T-cell (primary cell): ENCODE results near the gene OR4D10. TPM values are rescaled to one million over a fixed set of nuclear protein-coding genes. Genes with fewer than 3 reads are reported as not detected.

Experiments
- ATAC-seq, 4 experiments: fragments of 200-7000 bp in 3 of 4; fragments of 150-1000 bp in 1 of 4; cut with Tn5 transposase; replicated peaks in 1 of 4; 1 replicate in 3 of 4; 2 replicates in 1 of 4; pipeline ENCODE4 v1.10.0; 2021; ENCODE audit warnings: moderate library complexity in 3 of 4, mild to moderate bottlenecking in 2 of 4, moderate number of reproducible peaks in 1 of 4
- CTCF ChIA-PET, 2 donors: fragments of 300-600 bp; sonication (Branson Sonifier 250); formaldehyde crosslinking; loops; one replicate each; lab custom pipeline; 2022; ENCODE audit warnings: antibody characterized with exemption in 2 of 2; lab: Charles Lee
- POLR2A ChIA-PET, 2 donors: fragments of 300-600 bp; sonication (Branson Sonifier 250); formaldehyde crosslinking; loops; one replicate each; lab custom pipeline; 2022; ENCODE audit warnings: antibody characterized with exemption in 2 of 2; lab: Charles Lee
- DNase-seq, 35 experiments: peaks; one replicate each; pipeline versions ENCODE4 v3.0.0 to v3.0.0-alpha.2; 2013 to 2023
- H3K27ac ChIP-seq: one replicate; pipeline ENCODE4 v1.5.1; 2013; ENCODE audit warnings: low read length
- H3K27me3 ChIP-seq, 2 experiments: replicated peaks in 1 of 2; 1 replicate in 1 of 2; 2 replicates in 1 of 2; pipeline versions ENCODE4 v1.6.1 to v1.7.0; 2013; ENCODE audit warnings: low read length in 1 of 2, mixed read lengths in 1 of 2; ENCODE audit not compliant: control insufficient read depth in 2 of 2, insufficient read depth in 2 of 2; ENCODE audit errors: extremely low read depth in 1 of 2
- H3K36me3 ChIP-seq, 2 donors: 1 replicate in 1 of 2; 2 replicates in 1 of 2; pipeline versions ENCODE4 v1.6.1 to v1.7.0; 2013; ENCODE audit warnings: low read length in 1 of 2; ENCODE audit not compliant: control insufficient read depth in 2 of 2, insufficient read depth in 1 of 2; ENCODE audit errors: extremely low read depth in 1 of 2
- H3K4me1 ChIP-seq, 2 experiments: 1 replicate in 1 of 2; 2 replicates in 1 of 2; pipeline versions ENCODE4 v1.6.1 to v1.7.0; 2013; ENCODE audit warnings: low read length in 2 of 2, mixed read lengths in 1 of 2; ENCODE audit not compliant: insufficient read depth in 2 of 2, control insufficient read depth in 1 of 2; ENCODE audit errors: extremely low read depth in 1 of 2
- H3K4me3 ChIP-seq, 2 donors: 1 replicate in 1 of 2; 2 replicates in 1 of 2; pipeline versions ENCODE4 v1.5.1 to v1.7.0; 2013; ENCODE audit warnings: mild to moderate bottlenecking in 2 of 2, low read length in 1 of 2, moderate library complexity in 1 of 2; ENCODE audit not compliant: control insufficient read depth in 1 of 2; ENCODE audit errors: extremely low read depth in 1 of 2
- H3K9me3 ChIP-seq: 2 replicates; pipeline ENCODE4 v1.7.0; 2013
- H3K27ac Mint-ChIP-seq, 2 donors: one replicate each; pipeline ENCODE4 v1.8.0; 2020 to 2021; ENCODE audit warnings: mild to moderate bottlenecking in 2 of 2, mixed read lengths in 2 of 2
- H3K27me3 Mint-ChIP-seq, 2 donors: one replicate each; pipeline ENCODE4 v1.8.0; 2021 to 2022; ENCODE audit warnings: mixed read lengths in 2 of 2
- H3K36me3 Mint-ChIP-seq: one replicate; pipeline ENCODE4 v1.8.0; 2021; ENCODE audit warnings: mixed read lengths
- H3K4me1 Mint-ChIP-seq, 3 donors: one replicate each; pipeline ENCODE4 v1.8.0; 2020 to 2022; ENCODE audit warnings: mixed read lengths in 3 of 3, mild to moderate bottlenecking in 1 of 3
- H3K4me3 Mint-ChIP-seq, 3 donors: one replicate each; pipeline ENCODE4 v1.8.0; 2020 to 2022; ENCODE audit warnings: mild to moderate bottlenecking in 3 of 3, mixed read lengths in 3 of 3, moderate library complexity in 3 of 3
- H3K9me3 Mint-ChIP-seq, 3 donors: one replicate each; pipeline ENCODE4 v1.8.0; 2020 to 2022; ENCODE audit warnings: mixed read lengths in 3 of 3
- WGBS: methylation state at CpG from one replicate; pipeline ENCODE4 v1.1.5; 2013; ENCODE audit warnings: missing lambda C conversion rate; ENCODE audit not compliant: insufficient coverage; 5-methylcytosine and 5-hydroxymethylcytosine counted together
- total RNA-seq, 35 experiments: library from RNA in 6 of 35; stranded (reverse) in 6 of 35; fragments of 120-200 nt in 1 of 35; gene quantifications; one replicate each; pipeline versions ENCODE4 v1.2.1 to v1.2.4 and lab custom pipeline; 2013 to 2026

The OR4D10 gene
- total RNA-seq, 5 donors from 2014 or later (not counting 1 experiment from before 2014, with no cell fraction given) = not detected

DNA sequence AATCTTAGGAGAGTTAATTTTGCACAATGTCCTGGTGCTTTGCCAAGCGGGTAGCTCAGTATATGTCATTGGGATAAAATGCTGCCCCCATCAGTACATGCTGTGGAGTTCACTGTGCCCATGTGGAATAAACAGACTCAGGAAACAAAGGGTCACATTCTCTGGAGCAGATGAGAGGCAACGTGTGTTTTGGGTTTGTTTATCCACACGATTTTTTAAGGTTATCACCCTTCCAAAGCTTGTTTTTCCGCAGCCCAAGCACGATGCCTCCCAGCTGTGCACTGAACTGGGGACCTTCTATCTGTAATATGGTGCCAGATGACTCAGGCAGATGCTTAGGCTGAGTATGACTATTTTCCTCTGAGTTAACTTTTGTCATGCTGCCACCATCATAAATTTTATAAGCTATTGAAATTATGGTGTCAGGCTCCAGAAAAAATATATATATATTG lies 9.9 kb upstream of the OR4D10 start:
- CTCF ChIA-PET = no interaction called here

GRCh38 chr11:59475176-59475575 lies 2.1 kb downstream of the OR4D10 start:
- Mint-ChIP-seq H3K27me3 (peaks cover 18 to 22% of the 10 kb centered on the region in 2 donors), H3K9me3 (no peaks in the 10 kb centered on the region), H3K4me1 (no peaks in the 10 kb centered on the region), H3K4me3 (no peak overlapping the region), H3K27ac (no peak overlapping the region), H3K36me3 (no peaks in the 10 kb centered on the region)
- ChIA-PET POLR2A (no interaction called here), CTCF (no interaction called here)
- Histone ChIP-seq H3K27ac (no peak overlapping the region), H3K36me3 (no peaks in the 10 kb centered on the region), H3K9me3 (no peaks in the 10 kb centered on the region), H3K4me1 (no peaks in the 10 kb centered on the region), H3K4me3 (no peak overlapping the region), H3K27me3 (peaks cover 0 to 2% of the 10 kb centered on the region in 2 experiments)
- ATAC-seq = no peak
- WGBS = 56% methylated on average over 7 of the region's 9 CpGs
- DNase-seq = no peak

More for the DNA sequence above, 9.9 kb upstream of the OR4D10 start:
- POLR2A ChIA-PET = no interaction called here
- Histone ChIP-seq H3K27ac (no peak overlapping the region), H3K36me3 (no peaks in the 10 kb centered on the region), H3K4me1 (no peaks in the 10 kb centered on the region), H3K9me3 (no peaks in the 10 kb centered on the region), H3K4me3 (no peak overlapping the region), H3K27me3 (peaks cover 0 to 3% of the 10 kb centered on the region in 2 experiments)
- ATAC-seq (no peak), DNase-seq (no peak)
- WGBS = 82% methylated on average over 2 of the region's 5 CpGs
- Mint-ChIP-seq H3K4me3 (no peak overlapping the region), H3K27ac (no peak overlapping the region), H3K9me3 (no peaks in the 10 kb centered on the region), H3K36me3 (no peaks in the 10 kb centered on the region), H3K4me1 (no peaks in the 10 kb centered on the region), H3K27me3 (peaks cover 18 to 29% of the 10 kb centered on the region in 2 donors)

DNA sequence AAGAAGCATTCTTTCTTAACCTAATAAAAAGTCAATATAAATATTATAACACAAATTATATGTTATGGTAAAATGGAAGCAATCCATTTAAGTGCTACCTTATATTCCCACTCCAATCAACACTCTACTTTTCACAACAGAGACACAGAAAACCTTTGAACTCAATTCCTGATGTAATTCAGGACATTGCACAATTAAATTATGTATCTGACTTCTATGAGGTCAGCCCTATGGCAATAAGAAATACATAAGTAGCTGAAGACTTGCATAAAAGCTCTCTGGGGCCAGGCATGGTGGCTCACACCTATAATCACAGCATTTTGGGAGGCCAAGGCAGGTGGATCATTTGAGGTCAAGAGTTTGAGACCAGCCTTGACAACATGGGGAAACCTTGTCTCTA lies 6.8 kb downstream of the OR4D10 start:
- no peak for ATAC-seq
- Mint-ChIP-seq H3K9me3 (no peaks in the 10 kb centered on the region), H3K27me3 (peaks cover 11 to 15% of the 10 kb centered on the region in 2 donors), H3K36me3 (no peaks in the 10 kb centered on the region), H3K27ac (no peak overlapping the region), H3K4me1 (no peaks in the 10 kb centered on the region), H3K4me3 (no peak overlapping the region)
- ChIA-PET POLR2A (interaction anchor here in 1 of 2 donors (0.6 kb wide), 1 partner anchor 86 kb away, joined by 3 read pairs; no protein-coding TSS in a partner anchor), CTCF (no interaction called here)
- Histone ChIP-seq H3K36me3 (no peaks in the 10 kb centered on the region), H3K27me3 (peaks cover 0 to 5% of the 10 kb centered on the region in 2 experiments), H3K4me3 (no peak overlapping the region), H3K4me1 (no peaks in the 10 kb centered on the region), H3K9me3 (no peaks in the 10 kb centered on the region), H3K27ac (no peak overlapping the region)
- no peak for DNase-seq

DNA sequence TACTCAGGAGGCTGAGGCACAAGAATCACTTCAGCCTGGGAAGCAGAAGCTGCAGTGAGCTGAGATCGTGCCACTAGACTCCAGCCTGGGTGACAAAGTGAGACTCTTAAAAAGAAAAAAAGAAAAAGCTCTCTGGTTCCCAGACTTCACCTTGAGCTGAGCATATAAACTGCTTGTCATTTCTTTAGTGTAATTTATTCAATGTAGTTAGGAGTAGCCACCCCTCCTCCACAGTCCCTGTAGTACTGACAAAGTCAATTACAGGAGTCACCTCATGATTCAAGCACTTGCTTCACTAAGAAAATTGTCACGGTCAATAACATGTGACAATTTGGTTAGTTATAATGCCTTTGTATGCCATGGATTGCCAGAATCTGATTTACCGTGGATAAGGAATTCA lies 7.2 kb downstream of the OR4D10 start:
- CTCF ChIA-PET = no interaction called here
- no peak for DNase-seq

GRCh38 chr11:59501931-59502330 lies 28.8 kb downstream of the OR4D10 start:
- Mint-ChIP-seq H3K4me3 (no peak overlapping the region), H3K27me3 (peaks cover 7 to 12% of the 10 kb centered on the region in 2 donors), H3K27ac (no peak overlapping the region), H3K36me3 (no peaks in the 10 kb centered on the region), H3K4me1 (no peaks in the 10 kb centered on the region), H3K9me3 (no peaks in the 10 kb centered on the region)
- POLR2A ChIA-PET = no interaction called here
- Histone ChIP-seq H3K27ac (no peak overlapping the region), H3K36me3 (no peaks in the 10 kb centered on the region), H3K4me3 (no peak overlapping the region), H3K9me3 (no peaks in the 10 kb centered on the region), H3K4me1 (no peaks in the 10 kb centered on the region), H3K27me3 (peaks cover 0 to 2% of the 10 kb centered on the region in 2 experiments)
- no peak for DNase-seq
- CTCF ChIA-PET = no interaction called here
- no CpG with 5 or more reads among the region's 1 CpG for WGBS
- no peak for ATAC-seq

More for the DNA sequence above, 7.2 kb downstream of the OR4D10 start:
- Mint-ChIP-seq H3K36me3 (no peaks in the 10 kb centered on the region), H3K4me3 (no peak overlapping the region), H3K9me3 (no peaks in the 10 kb centered on the region), H3K27me3 (peaks cover 9 to 12% of the 10 kb centered on the region in 2 donors), H3K27ac (no peak overlapping the region), H3K4me1 (no peaks in the 10 kb centered on the region)
- H3K36me3 ChIP-seq = no peaks in the 10 kb centered on the region
- H3K4me1 ChIP-seq = no peaks in the 10 kb centered on the region
- 93% methylated on average over 2 of the region's 3 CpGs for WGBS
- no peak overlapping the region for H3K4me3 ChIP-seq
- H3K27me3 ChIP-seq = peaks cover 0 to 5% of the 10 kb centered on the region in 2 experiments
- H3K9me3 ChIP-seq = no peaks in the 10 kb centered on the region
- ATAC-seq = no peak
- no peak overlapping the region for H3K27ac ChIP-seq
- POLR2A ChIA-PET = no interaction called here

GRCh38 chr11:59503276-59503675 lies 30.2 kb downstream of the OR4D10 start, which contains the start of gene OR4D11:
OR4D11 (plus strand) TSS chr11:59503576; CDS start chr11:59503576, 0 bp downstream.
- Histone ChIP-seq H3K36me3 (no peaks in the 10 kb centered on the region), H3K27ac (no peak within 1 kb of the TSS), H3K27me3 (peaks cover 0 to 2% of the 10 kb centered on the region in 2 experiments), H3K4me1 (no peaks in the 10 kb centered on the region), H3K4me3 (no peak within 1 kb of the TSS), H3K9me3 (no peaks in the 10 kb centered on the region)
- Mint-ChIP-seq H3K36me3 (no peaks in the 10 kb centered on the region), H3K27me3 (peaks cover 7 to 9% of the 10 kb centered on the region in 2 donors), H3K4me3 (no peak within 1 kb of the TSS), H3K4me1 (peaks cover 0 to 2% (median 0%) of the 10 kb centered on the region in 3 donors), H3K9me3 (no peaks in the 10 kb centered on the region), H3K27ac (no peak within 1 kb of the TSS)
- ATAC-seq (no peak), DNase-seq (no peak)
- POLR2A ChIA-PET = interaction anchor here in 1 of 2 donors (0.6 kb wide), 1 partner anchor 26 kb away, joined by 5 read pairs; no protein-coding TSS in a partner anchor
- CTCF ChIA-PET = interaction anchor here in 1 of 2 donors (0.6 kb wide), 1 partner anchor 347 kb away, joined by 3 read pairs; no protein-coding TSS in a partner anchor
